Common myeloid progenitor, CD34-positive (primary cell): ENCODE measurements around the gene NTM.
A peak's percentile ranks its signal among the peaks of the same experiment; 100 is the strongest.

ENCODE experiments used
- CTCF ChIA-PET: fragments of 350-600 bp; sonication (Branson Sonifier 250); formaldehyde crosslinking; loops from one replicate; lab custom pipeline; 2021; ENCODE audit warnings: antibody characterized with exemption; lab: Charles Lee
- POLR2A ChIA-PET: fragments of 350-600 bp; sonication (Branson Sonifier 250); formaldehyde crosslinking; loops from one replicate; lab custom pipeline; 2021; ENCODE audit warnings: antibody characterized with exemption; lab: Charles Lee
- DNase-seq, 3 donors: peaks; one replicate each; pipeline versions ENCODE4 v3.0.0 to v3.0.0-alpha.2; 2013
- H3K27ac ChIP-seq, 2 experiments: 1 replicate in 1 of 2; 2 replicates in 1 of 2; pipeline ENCODE4 v1.7.0; 2013; ENCODE audit warnings: inconsistent platforms in 2 of 2, low read length in 2 of 2, mild to moderate bottlenecking in 2 of 2, low read depth in 1 of 2, moderate library complexity in 1 of 2; ENCODE audit not compliant: severe bottlenecking in 2 of 2, insufficient read depth in 1 of 2, poor library complexity in 1 of 2
- H3K27me3 ChIP-seq, 5 experiments: replicated peaks in 2 of 5; 1 replicate in 3 of 5; 2 replicates in 2 of 5; pipeline versions ENCODE4 v1.6.1 to v1.7.0; 2013; ENCODE audit warnings: low read length in 4 of 5, mild to moderate bottlenecking in 2 of 5, moderate library complexity in 2 of 5, inconsistent platforms in 1 of 5; ENCODE audit not compliant: insufficient read depth in 5 of 5, control insufficient read depth in 4 of 5
- H3K36me3 ChIP-seq, 4 experiments: 1 replicate in 2 of 4; 2 replicates in 2 of 4; pipeline versions ENCODE4 v1.6.1 to v1.7.0; 2013; ENCODE audit warnings: low read length in 3 of 4, control low read depth in 1 of 4, mild to moderate bottlenecking in 1 of 4; ENCODE audit not compliant: control insufficient read depth in 4 of 4, insufficient read depth in 4 of 4
- H3K4me1 ChIP-seq, 4 experiments: 1 replicate in 3 of 4; 2 replicates in 1 of 4; pipeline versions ENCODE4 v1.6.1 to v1.7.1; 2013; ENCODE audit warnings: low read length in 3 of 4, mild to moderate bottlenecking in 3 of 4, control low read depth in 1 of 4, inconsistent platforms in 1 of 4, moderate library complexity in 1 of 4; ENCODE audit not compliant: control insufficient read depth in 4 of 4, insufficient read depth in 4 of 4; ENCODE audit errors: control extremely low read depth in 1 of 4
- H3K4me3 ChIP-seq, 7 experiments: 1 replicate in 4 of 7; 2 replicates in 3 of 7; pipeline versions ENCODE4 v1.5.1 to v1.7.0; 2013; ENCODE audit warnings: mild to moderate bottlenecking in 7 of 7, low read length in 6 of 7, moderate library complexity in 6 of 7, inconsistent platforms in 2 of 7, low read depth in 2 of 7, control low read depth in 1 of 7; ENCODE audit not compliant: insufficient read depth in 4 of 7, control insufficient read depth in 1 of 7; ENCODE audit errors: extremely low read depth in 1 of 7
- H3K9me3 ChIP-seq, 5 experiments: 1 replicate in 4 of 5; 2 replicates in 1 of 5; pipeline versions ENCODE4 v1.6.1 to v1.7.1; 2013; ENCODE audit warnings: low read length in 4 of 5, mild to moderate bottlenecking in 2 of 5, inconsistent platforms in 1 of 5, low read depth in 1 of 5, moderate library complexity in 1 of 5; ENCODE audit not compliant: control insufficient read depth in 4 of 5, insufficient read depth in 2 of 5; ENCODE audit errors: control extremely low read depth in 1 of 5
- WGBS: methylation state at CpG from one replicate; pipeline ENCODE4 v1.1.5; 2013; ENCODE audit not compliant: insufficient coverage; 5-methylcytosine and 5-hydroxymethylcytosine counted together

The NTM gene

DNA sequence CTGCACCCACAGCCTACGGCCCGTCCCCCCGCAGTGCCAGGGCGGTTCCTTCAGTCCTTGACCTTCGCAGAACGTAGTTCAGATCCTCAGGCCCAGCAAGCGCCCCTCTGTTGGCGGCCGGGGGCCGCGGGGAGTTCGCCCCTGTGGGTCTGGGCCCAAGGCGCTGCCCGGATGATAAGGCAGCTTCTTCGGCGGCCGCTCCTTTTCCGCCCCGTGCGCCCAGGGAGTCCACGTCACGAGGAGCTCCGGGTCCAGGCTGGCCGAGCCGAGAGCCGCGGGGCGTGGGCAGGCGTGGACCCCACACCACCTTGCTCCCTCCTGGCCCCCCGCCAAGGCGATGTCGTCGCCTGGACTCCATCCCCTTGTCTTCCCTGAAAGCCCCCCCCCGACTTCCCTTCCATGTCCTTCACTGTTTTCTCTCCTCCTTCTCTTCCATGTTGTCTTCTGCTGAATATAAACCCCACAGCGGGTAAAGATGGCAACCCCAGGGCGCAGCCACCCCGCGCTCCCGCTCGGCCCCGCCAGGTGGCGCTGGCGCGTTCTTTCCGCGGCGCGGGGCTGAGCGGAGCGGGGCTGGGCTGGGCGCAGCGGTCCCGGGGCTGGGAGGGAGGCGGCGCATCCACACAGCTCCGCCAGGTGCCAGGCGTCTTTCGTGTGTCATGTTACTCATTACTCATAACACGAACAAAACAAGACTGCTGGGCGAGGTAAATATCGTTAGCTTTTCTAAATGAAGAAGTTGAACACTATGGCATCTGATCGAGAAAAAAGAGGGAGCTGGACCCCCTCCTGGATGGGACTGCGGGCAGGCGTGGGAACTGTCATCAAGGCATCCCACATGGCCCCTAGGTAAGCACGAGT is 321.0 kb downstream of the NTM start:
- ChIA-PET CTCF (interaction anchor here (1.1 to 1.9 kb wide), 4 partner anchors 9 to 57 kb away, joined by 3 to 4 read pairs (median 4); no protein-coding TSS in a partner anchor), POLR2A (interaction anchor here (0.5 kb wide), 1 partner anchor 340 kb away, joined by 3 read pairs; no protein-coding TSS in a partner anchor)
- Histone ChIP-seq H3K27me3 (peaks cover 6 to 62% (median 19%) of the 10 kb centered on the region in 5 experiments), H3K9me3 (no peaks in the 10 kb centered on the region), H3K4me1 (peaks cover 0 to 8% (median 2%) of the 10 kb centered on the region in 4 experiments), H3K36me3 (no peaks in the 10 kb centered on the region), H3K4me3 (no peak overlapping the region), H3K27ac (no peak overlapping the region)
- DNase-seq: peak; percentile 64 to 83 (median 83)
- WGBS: 62% methylated on average over 52 of the region's 65 CpGs

DNA sequence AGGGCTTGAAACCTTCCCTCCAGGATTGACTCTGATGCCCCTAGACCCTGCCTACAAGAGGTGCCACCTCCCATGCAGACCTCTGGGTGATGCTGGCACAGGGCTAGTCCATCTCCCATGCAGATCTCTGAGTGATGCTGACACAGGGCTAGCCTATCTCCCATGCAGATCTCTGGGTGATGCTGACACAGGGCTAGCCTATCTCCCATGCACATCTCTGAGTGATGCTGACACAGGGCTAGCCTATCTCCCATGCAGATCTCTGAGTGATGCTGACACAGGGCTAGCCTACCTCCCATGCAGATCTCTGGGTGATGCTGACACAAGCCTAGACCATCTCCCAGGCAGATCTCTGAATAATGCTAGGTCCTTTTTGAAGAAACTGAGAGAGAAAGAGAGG is 321.7 kb downstream of the NTM start:
- no peaks in the 10 kb centered on the region for H3K36me3 ChIP-seq
- POLR2A ChIA-PET: no interaction called here
- H3K4me3 ChIP-seq: no peak overlapping the region
- H3K27me3 ChIP-seq: peaks cover 6 to 65% (median 15%) of the 10 kb centered on the region in 5 experiments
- H3K9me3 ChIP-seq: no peaks in the 10 kb centered on the region
- H3K4me1 ChIP-seq: peaks cover 0 to 8% (median 2%) of the 10 kb centered on the region in 4 experiments
- no peak for DNase-seq
- H3K27ac ChIP-seq: no peak overlapping the region
- CTCF ChIA-PET: interaction anchor here (1.1 to 1.9 kb wide), 4 partner anchors 9 to 56 kb away, joined by 3 to 4 read pairs (median 4); no protein-coding TSS in a partner anchor

DNA sequence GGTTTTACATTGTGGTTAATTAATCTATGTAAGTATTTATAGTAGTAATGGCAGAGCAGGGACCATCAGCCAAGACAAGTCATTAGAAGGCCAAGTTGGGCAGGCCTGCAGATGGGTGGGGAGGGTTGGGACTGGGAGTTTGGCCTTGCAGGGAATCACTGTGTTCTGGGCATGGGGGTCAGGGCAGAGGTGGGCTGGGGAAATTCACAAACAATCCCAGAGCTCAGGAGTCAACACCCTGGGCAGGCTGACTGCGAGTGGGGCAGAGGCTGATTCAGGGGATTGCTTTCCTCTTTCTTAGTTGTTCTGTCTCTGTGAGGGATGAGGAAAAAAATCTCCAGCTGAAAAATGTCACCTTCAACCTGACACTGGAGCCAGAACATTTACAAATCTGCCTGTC is 322.5 kb downstream of the NTM start:
- WGBS: 75% methylated on average over 1 of the region's 1 CpG
- Histone ChIP-seq H3K4me3 (no peak overlapping the region), H3K27me3 (peaks cover 6 to 67% (median 15%) of the 10 kb centered on the region in 5 experiments), H3K36me3 (no peaks in the 10 kb centered on the region), H3K4me1 (peaks cover 0 to 8% (median 2%) of the 10 kb centered on the region in 4 experiments), H3K27ac (no peak overlapping the region), H3K9me3 (no peaks in the 10 kb centered on the region)
- DNase-seq: no peak
- ChIA-PET POLR2A (no interaction called here), CTCF (interaction anchor here (3.5 kb wide), 1 partner anchor 8 kb away, joined by 20 read pairs; no protein-coding TSS in a partner anchor)

DNA sequence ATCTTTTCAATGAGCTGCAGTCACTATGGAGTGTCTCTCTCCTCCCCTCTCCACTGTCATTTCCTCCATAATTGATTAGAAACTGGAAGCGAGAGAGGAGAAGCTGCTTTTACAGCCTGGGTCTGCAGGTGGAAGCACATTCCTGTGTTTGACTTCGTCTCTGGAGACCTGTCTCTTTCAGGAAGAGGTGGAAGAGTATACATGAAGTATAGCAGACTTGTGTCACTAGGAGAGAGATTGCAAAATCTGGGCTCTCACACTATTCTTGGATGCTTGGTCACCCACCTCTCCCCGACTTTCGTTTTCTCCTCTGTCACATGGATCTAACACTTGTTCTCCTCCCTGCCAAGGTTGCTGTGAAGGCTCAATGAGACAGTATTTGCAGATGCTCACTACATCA is 323.3 kb downstream of the NTM start:
- Histone ChIP-seq H3K9me3 (no peaks in the 10 kb centered on the region), H3K4me1 (peaks cover 0 to 3% (median 0%) of the 10 kb centered on the region in 4 experiments), H3K4me3 (no peak overlapping the region), H3K27me3 (peaks cover 6 to 67% (median 15%) of the 10 kb centered on the region in 5 experiments), H3K27ac (no peak overlapping the region), H3K36me3 (no peaks in the 10 kb centered on the region)
- 85% methylated on average over 2 of the region's 4 CpGs for WGBS
- DNase-seq: no peak
- ChIA-PET POLR2A (no interaction called here), CTCF (interaction anchor here (1.0 to 3.5 kb wide), 11 partner anchors 8 to 629 kb away, joined by 3 to 20 read pairs (median 5); no protein-coding TSS in a partner anchor)

DNA sequence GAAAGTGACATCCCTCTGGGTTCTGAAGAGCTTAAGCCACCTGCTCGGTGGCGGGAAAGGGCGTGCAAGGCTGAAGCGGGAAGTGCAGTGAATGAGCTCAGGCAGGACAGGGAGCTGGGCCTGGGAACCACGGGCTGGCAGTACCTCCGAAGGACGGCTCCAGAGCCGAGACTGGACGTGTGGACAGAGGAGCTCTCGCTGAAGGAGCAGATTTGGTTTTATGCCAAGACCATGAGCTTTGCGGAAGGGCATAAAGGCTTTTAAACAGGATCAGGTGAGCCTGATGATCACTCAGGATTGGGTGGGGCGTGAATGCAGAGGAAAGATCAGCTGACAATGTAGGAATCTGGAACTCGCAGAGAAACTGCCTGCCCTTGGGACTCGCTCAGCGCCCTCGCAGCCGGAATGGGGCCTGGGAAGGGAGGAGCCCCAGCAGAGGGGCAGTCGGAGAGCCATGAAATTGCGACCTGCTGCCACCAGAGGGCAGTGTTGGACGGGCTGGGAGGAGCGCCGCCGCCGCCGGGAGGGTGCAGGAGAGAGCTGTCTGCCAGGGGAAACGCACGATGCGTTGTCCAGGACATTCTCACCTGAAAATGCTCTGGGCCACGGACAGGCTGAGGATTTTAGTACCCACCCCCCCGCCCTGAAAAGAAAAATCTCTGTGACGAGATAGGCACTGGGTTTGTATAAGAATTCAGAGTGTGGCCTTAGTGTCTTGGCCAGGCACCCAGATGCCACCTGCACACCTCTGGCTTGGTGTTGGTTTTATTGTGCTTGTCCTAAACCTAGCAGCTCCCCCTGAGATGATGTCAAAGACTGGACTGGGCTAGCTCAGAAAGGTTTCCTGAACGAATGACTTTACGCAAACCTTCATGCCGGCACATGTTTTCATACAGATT is 324.4 kb downstream of the NTM start:
- WGBS: 34% methylated on average over 27 of the region's 34 CpGs
- CTCF ChIA-PET: interaction anchor here (0.6 to 3.5 kb wide), 23 partner anchors 9 to 1860 kb away, joined by 3 to 20 read pairs (median 4); no protein-coding TSS in a partner anchor
- peaks cover 6 to 62% (median 10%) of the 10 kb centered on the region in 5 experiments for H3K27me3 ChIP-seq

DNA sequence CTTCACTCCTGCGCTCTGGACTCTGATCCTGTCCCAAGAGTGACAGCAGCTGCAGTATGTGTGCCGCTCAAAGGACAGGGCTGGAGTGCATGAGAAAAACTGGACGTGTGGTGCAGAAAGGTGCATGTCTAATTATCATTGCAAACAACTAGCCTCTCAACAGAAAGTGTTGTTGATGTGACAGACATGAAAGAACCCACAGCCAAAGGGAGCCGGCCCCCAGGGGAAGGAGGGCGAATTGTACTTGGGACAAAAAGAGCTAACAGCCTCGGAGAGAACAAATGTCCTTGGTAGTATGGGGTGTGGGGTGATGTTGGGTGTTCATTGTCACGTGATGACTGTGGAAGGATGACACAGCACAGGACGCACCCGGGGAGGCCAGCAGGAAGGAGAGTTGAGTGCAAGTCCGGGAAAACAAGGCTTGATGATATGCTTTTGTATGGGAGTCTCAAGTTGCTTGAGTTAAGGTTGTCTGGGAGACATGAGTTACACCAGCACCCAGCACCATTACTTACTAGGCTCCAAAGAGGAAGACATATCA is 325.5 kb downstream of the NTM start:
- POLR2A ChIA-PET: no interaction called here
- CTCF ChIA-PET: interaction anchor here (1.0 to 3.5 kb wide), 11 partner anchors 9 to 1368 kb away, joined by 3 to 20 read pairs (median 5); no protein-coding TSS in a partner anchor
- WGBS: 72% methylated on average over 8 of the region's 10 CpGs

More for the DNA sequence above, 324.4 kb downstream of the NTM start:
- POLR2A ChIA-PET: no interaction called here
- Histone ChIP-seq H3K27ac (no peak overlapping the region), H3K4me3 (peak overlapping the region in 1 of 7 experiments; percentile 46), H3K4me1 (peaks cover 0 to 3% (median 0%) of the 10 kb centered on the region in 4 experiments), H3K36me3 (no peaks in the 10 kb centered on the region), H3K9me3 (no peaks in the 10 kb centered on the region)
- peak; percentile 60 to 77 (median 73) for DNase-seq

More for the DNA sequence above, 325.5 kb downstream of the NTM start:
- no peak overlapping the region for H3K27ac ChIP-seq
- H3K4me1 ChIP-seq: peaks cover 0 to 3% (median 0%) of the 10 kb centered on the region in 4 experiments
- H3K36me3 ChIP-seq: no peaks in the 10 kb centered on the region
- H3K4me3 ChIP-seq: no peak overlapping the region
- H3K9me3 ChIP-seq: no peaks in the 10 kb centered on the region
- DNase-seq: peak in 1 of 3 donors; percentile 6
- peaks cover 6 to 53% (median 11%) of the 10 kb centered on the region in 5 experiments for H3K27me3 ChIP-seq
